ENCODE results near the gene TMEM204. TPM values are rescaled to one million over a fixed set of nuclear protein-coding genes. Genes with fewer than 3 reads are reported as not detected.
A peak's percentile ranks its signal among the peaks of the same experiment; 100 is the strongest.

The TMEM204 gene
- total RNA-seq, 2 experiments from 2014 or later: 12.9 to 14.3 TPM

DNA sequence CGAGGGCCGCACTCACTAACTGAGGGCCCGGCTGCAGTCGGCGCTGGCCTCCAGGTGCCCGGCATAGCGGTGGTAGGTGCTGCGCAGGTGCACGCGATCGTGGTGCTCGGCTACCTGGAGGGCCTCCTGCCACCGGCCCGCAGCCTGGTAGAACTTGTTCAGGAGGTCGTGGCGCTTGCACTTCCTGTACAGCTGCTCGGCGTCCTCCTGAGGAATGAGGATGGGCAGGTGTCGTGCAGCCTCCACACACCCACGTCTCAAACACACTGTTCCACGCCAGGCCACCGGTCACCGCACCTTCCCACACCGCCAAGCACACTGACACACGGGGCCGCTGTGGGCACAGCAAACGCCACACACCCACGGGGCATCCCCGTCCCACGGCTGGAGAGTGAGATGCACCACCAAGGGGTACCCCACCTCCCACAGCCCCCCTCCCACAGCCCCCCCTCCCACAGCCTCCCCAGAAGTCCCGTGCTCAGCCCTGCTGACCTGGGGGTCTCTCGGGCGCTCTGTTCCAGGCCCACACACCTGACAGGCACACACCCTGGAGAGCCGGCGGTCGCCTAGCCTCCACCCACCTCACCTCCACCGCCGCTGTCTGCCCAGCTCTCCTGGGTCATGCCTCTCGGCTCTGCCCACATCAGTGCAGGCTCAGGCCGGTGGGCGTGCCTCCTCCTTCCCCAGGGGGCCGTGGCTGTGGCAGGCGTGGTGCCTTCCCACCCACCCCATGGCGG, 7.4 kb upstream of the TMEM204 start:
- CTCF ChIA-PET: no interaction called here

GRCh38 chr16:1526608-1527555, 6.6 kb upstream of the TMEM204 start:
- Mint-ChIP-seq H3K9me3 (no peaks in the 10 kb centered on the region), H3K4me1 (ENCODE audit: low read depth) (peaks cover 21% of the 10 kb centered on the region), H3K36me3 (ENCODE audit: low read depth) (no peaks in the 10 kb centered on the region), H3K27me3 (no peaks in the 10 kb centered on the region), H3K27ac (peak overlapping the region; percentile 61), H3K4me3 (peak overlapping the region; percentile 72)
- no peak for TF ChIP-seq CTCF (IDR thresholded peaks at IDR 0.05)
- ATAC-seq (peak; percentile 54), DNase-seq (peak; percentile 36)
- intact Hi-C loops (cut with micrococcal nuclease): no loop called here
- ChIA-PET POLR2A (interaction anchor here (0.8 to 2.1 kb wide), 3 partner anchors 8 to 11 kb away, joined by 3 to 8 read pairs (median 6); no protein-coding TSS in a partner anchor), CTCF (no interaction called here)

More for the DNA sequence above, 7.4 kb upstream of the TMEM204 start:
- Mint-ChIP-seq H3K9me3 (no peaks in the 10 kb centered on the region), H3K27ac (peak overlapping the region; percentile 78), H3K4me1 (ENCODE audit: low read depth) (peaks cover 21% of the 10 kb centered on the region), H3K27me3 (no peaks in the 10 kb centered on the region), H3K4me3 (peak overlapping the region; percentile 72), H3K36me3 (ENCODE audit: low read depth) (no peaks in the 10 kb centered on the region)
- TF ChIP-seq CTCF (IDR thresholded peaks at IDR 0.05): no peak
- POLR2A ChIA-PET: interaction anchor here (0.5 to 1.8 kb wide), 6 partner anchors 8 to 207 kb away, joined by 3 to 8 read pairs (median 4); partner anchors contain the start of genes IFT140, TELO2 and TMEM204
- intact Hi-C loops (cut with micrococcal nuclease): no loop called here
- peak; percentile 37 for DNase-seq
- ATAC-seq: peak; percentile 57

DNA sequence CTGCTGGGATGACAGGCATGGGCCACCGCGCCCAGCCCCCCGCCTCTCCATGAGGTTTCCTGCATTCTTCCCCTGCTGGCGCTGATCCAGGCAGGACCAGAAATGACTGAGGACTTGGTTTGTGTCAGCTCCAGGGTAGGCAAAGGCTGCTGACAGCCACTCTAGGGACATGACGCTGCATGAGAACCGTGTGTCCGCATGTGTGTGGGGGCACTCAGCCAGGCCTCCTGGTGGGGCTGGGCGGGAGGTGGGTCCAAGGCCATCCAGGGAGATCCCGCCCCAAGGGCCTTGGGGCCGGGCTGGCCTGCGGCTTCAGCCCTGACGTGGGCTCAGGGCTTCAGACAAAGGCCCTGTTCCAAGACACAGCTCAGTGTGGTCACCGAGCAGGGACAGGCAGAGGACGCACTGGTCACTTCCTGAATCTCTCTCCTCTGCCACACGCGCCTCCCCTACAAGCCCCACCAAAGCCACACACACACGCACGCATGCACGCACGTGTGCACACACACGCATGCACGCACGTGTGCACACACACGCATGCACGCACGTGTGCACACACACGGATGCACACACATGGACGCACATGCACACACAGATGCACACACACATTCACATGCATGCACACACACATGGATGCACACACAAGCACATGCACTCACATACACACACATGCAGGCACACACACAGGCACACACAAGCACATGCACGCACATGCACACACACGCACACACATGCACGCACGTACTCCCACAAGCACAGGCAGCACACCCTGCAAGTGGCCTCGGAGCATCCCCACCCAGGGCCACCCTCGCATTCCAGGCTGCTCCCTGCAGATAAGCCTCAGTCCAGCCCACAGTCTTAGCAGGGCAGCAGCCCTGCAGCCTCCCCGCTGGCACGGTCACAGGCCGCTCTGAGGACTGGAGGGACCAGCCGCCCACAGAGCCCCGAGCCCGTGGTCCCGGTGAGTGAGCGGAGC, 5.3 kb upstream of the TMEM204 start:
- H3K4me1 Mint-ChIP-seq (ENCODE audit: low read depth): peaks cover 21% of the 10 kb centered on the region
- H3K27me3 Mint-ChIP-seq: no peaks in the 10 kb centered on the region
- intact Hi-C loops (cut with micrococcal nuclease): no loop called here
- no peaks in the 10 kb centered on the region for H3K9me3 Mint-ChIP-seq
- ATAC-seq (no peak), DNase-seq (no peak)
- no peaks in the 10 kb centered on the region for H3K36me3 Mint-ChIP-seq (ENCODE audit: low read depth)
- ChIA-PET CTCF (no interaction called here), POLR2A (interaction anchor here (0.8 to 2.1 kb wide), 3 partner anchors 10 to 34 kb away, joined by 3 to 6 read pairs (median 3); no protein-coding TSS in a partner anchor)
- H3K4me3 Mint-ChIP-seq: no peak overlapping the region
- no peak for TF ChIP-seq CTCF (IDR thresholded peaks at IDR 0.05)
- no peak overlapping the region for H3K27ac Mint-ChIP-seq

- no peak overlapping the region for H3K27ac Mint-ChIP-seq
- ATAC-seq: no peak
- peaks cover 21% of the 10 kb centered on the region for H3K4me1 Mint-ChIP-seq (ENCODE audit: low read depth)
- DNase-seq: no peak
- no peak overlapping the region for H3K4me3 Mint-ChIP-seq
- POLR2A ChIA-PET: interaction anchor here (0.8 kb wide), 1 partner anchor 9 kb away, joined by 3 read pairs; no protein-coding TSS in a partner anchor
- CTCF ChIA-PET: no interaction called here
- TF ChIP-seq CTCF (IDR thresholded peaks at IDR 0.05): no peak
- no peaks in the 10 kb centered on the region for H3K27me3 Mint-ChIP-seq
- intact Hi-C loops (cut with micrococcal nuclease): no loop called here
- no peaks in the 10 kb centered on the region for H3K36me3 Mint-ChIP-seq (ENCODE audit: low read depth)
- no peaks in the 10 kb centered on the region for H3K9me3 Mint-ChIP-seq
Observed at GRCh38 chr16:1528921-1529537, 4.4 kb upstream of the TMEM204 start.
